ENCODE data around the gene TEKT2.

- no peak for TF ChIP-seq HES2 (IDR thresholded peaks at IDR 0.05)
- no peak for TF ChIP-seq RAD21 (conservative IDR thresholded peaks at IDR 0.05 in 1 of 2, IDR thresholded peaks at IDR 0.05 in 1 of 2)
- TF ChIP-seq CTCF (IDR thresholded peaks at IDR 0.05), result no peak
- TF ChIP-seq RNF2 (IDR thresholded peaks at IDR 0.05; ENCODE audit: borderline replicate concordance, low read depth), result no peak
- no peak for TF ChIP-seq RCOR1 (IDR thresholded peaks at IDR 0.05; ENCODE audit: low read depth, low read length)
- no peak for TF ChIP-seq TP53 (CRISPR knock-in tag; IDR thresholded peaks at IDR 0.05)
- TF ChIP-seq USF2 (IDR thresholded peaks at IDR 0.05), result no peak
- TF ChIP-seq RFX5 (IDR thresholded peaks at IDR 0.05), result no peak
- TF ChIP-seq MAFK (IDR thresholded peaks at IDR 0.05; ENCODE audit: partially characterized antibody), result no peak
- no peak for TF ChIP-seq POLR2A (IDR thresholded peaks at IDR 0.05; ENCODE audit: low read length)
- no peak for TF ChIP-seq KDM1A (IDR thresholded peaks at IDR 0.05; ENCODE audit: low read depth)
- TF ChIP-seq, protein P1, sequence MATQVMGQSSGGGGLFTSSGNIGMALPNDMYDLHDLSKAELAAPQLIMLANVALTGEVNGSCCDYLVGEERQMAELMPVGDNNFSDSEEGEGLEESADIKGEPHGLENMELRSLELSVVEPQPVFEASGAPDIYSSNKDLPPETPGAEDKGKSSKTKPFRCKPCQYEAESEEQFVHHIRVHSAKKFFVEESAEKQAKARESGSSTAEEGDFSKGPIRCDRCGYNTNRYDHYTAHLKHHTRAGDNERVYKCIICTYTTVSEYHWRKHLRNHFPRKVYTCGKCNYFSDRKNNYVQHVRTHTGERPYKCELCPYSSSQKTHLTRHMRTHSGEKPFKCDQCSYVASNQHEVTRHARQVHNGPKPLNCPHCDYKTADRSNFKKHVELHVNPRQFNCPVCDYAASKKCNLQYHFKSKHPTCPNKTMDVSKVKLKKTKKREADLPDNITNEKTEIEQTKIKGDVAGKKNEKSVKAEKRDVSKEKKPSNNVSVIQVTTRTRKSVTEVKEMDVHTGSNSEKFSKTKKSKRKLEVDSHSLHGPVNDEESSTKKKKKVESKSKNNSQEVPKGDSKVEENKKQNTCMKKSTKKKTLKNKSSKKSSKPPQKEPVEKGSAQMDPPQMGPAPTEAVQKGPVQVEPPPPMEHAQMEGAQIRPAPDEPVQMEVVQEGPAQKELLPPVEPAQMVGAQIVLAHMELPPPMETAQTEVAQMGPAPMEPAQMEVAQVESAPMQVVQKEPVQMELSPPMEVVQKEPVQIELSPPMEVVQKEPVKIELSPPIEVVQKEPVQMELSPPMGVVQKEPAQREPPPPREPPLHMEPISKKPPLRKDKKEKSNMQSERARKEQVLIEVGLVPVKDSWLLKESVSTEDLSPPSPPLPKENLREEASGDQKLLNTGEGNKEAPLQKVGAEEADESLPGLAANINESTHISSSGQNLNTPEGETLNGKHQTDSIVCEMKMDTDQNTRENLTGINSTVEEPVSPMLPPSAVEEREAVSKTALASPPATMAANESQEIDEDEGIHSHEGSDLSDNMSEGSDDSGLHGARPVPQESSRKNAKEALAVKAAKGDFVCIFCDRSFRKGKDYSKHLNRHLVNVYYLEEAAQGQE (IDR thresholded peaks at IDR 0.05), result no peak
These were observed 22.4 kb downstream of the TEKT2 start for GRCh38 chr1:36106269-36106668.
